Peyer's patch (tissue), 4 donors: ENCODE measurements around the gene WAC. TPM values are rescaled to one million over a fixed set of nuclear protein-coding genes. Genes with fewer than 3 reads are reported as not detected.

ENCODE experiments used
- DNase-seq, 3 donors: peaks; one replicate each; pipeline ENCODE4 v3.0.0-alpha.2; 2017 to 2019
- H3K27ac ChIP-seq, 4 donors: fragments of 200-600 bp; sonication (generic); one replicate each; pipeline ENCODE4 v1.5.1; 2016 to 2019
- H3K27me3 ChIP-seq, 2 donors: fragments of 200-600 bp; sonication (generic); one replicate each; pipeline ENCODE4 v1.5.1; 2019
- H3K36me3 ChIP-seq, 3 donors: fragments of 200-600 bp; sonication (generic); one replicate each; pipeline ENCODE4 v1.5.1; 2016 to 2019
- H3K4me1 ChIP-seq, 4 donors: fragments of 200-600 bp; sonication (generic); one replicate each; pipeline ENCODE4 v1.5.1; 2016 to 2019
- H3K4me3 ChIP-seq, 4 donors: fragments of 200-600 bp; sonication (generic); 1 replicate in 3 of 4; 2 replicates in 1 of 4; pipeline ENCODE4 v1.5.1; 2016 to 2019; ENCODE audit warnings: mild to moderate bottlenecking in 1 of 4
- H3K9me3 ChIP-seq, 4 donors: fragments of 200-600 bp; sonication (generic); one replicate each; pipeline ENCODE4 v1.5.1; 2016 to 2019; ENCODE audit warnings: mild to moderate bottlenecking in 1 of 4
- CTCF ChIP-seq, 6 experiments: fragments of 450-650 bp in 4 of 6; fragments of 200-600 bp in 2 of 6; sonication (generic) in 1 of 6; IDR thresholded peaks; one replicate each; pipeline ENCODE4 v1.5.1; 2017 to 2019; ENCODE audit warnings: antibody characterized with exemption in 6 of 6, mild to moderate bottlenecking in 3 of 6, moderate library complexity in 1 of 6
- POLR2A ChIP-seq, 2 donors: fragments of 450-650 bp; IDR thresholded peaks; one replicate each; pipeline ENCODE4 v1.5.1; 2017; ENCODE audit warnings: antibody characterized with exemption in 2 of 2, mild to moderate bottlenecking in 2 of 2, moderate library complexity in 2 of 2
- total RNA-seq, 4 donors: library from RNA; depleted of rRNA; stranded (reverse); fragments of >200 nt; gene quantifications; one replicate each; pipeline ENCODE4 v1.1.0, GENCODE V29; 2016

The WAC gene
- total RNA-seq, 4 donors from 2014 or later, result 72.7 to 145 (median 96.4) TPM

- H3K27ac ChIP-seq, result no peak overlapping the region
- TF ChIP-seq CTCF (IDR thresholded peaks at IDR 0.05), result no peak
- TF ChIP-seq POLR2A (IDR thresholded peaks at IDR 0.05), result no peak
- no peak for DNase-seq
- peaks cover 0 to 38% (median 0%) of the 10 kb centered on the region in 3 donors for H3K36me3 ChIP-seq
- no peaks in the 10 kb centered on the region for H3K27me3 ChIP-seq
- H3K9me3 ChIP-seq, result no peaks in the 10 kb centered on the region
- H3K4me3 ChIP-seq, result no peak overlapping the region
- peaks cover 0 to 16% (median 0%) of the 10 kb centered on the region in 4 donors for H3K4me1 ChIP-seq
Observed at GRCh38 chr10:28545967-28546644, 13.2 kb downstream of the WAC start.

- Histone ChIP-seq H3K4me3 (no peak overlapping the region), H3K4me1 (peaks cover 0 to 16% (median 0%) of the 10 kb centered on the region in 4 donors), H3K36me3 (peaks cover 0 to 22% (median 0%) of the 10 kb centered on the region in 3 donors), H3K27ac (no peak overlapping the region), H3K27me3 (no peaks in the 10 kb centered on the region), H3K9me3 (no peaks in the 10 kb centered on the region)
- TF ChIP-seq POLR2A (IDR thresholded peaks at IDR 0.05) (no peak), CTCF (IDR thresholded peaks at IDR 0.05) (no peak)
- no peak for DNase-seq
Observed at GRCh38 chr10:28548781-28549498, 16.0 kb downstream of the WAC start.

GRCh38 chr10:28551086-28551485 is 18.2 kb downstream of the WAC start:
- H3K27ac ChIP-seq, result no peak overlapping the region
- no peaks in the 10 kb centered on the region for H3K9me3 ChIP-seq
- no peaks in the 10 kb centered on the region for H3K27me3 ChIP-seq
- H3K36me3 ChIP-seq, result peaks cover 0 to 20% (median 0%) of the 10 kb centered on the region in 3 donors
- H3K4me3 ChIP-seq, result no peak overlapping the region
- no peak for DNase-seq
- TF ChIP-seq POLR2A (IDR thresholded peaks at IDR 0.05), result no peak
- TF ChIP-seq CTCF (IDR thresholded peaks at IDR 0.05), result no peak
- peaks cover 0 to 9% (median 0%) of the 10 kb centered on the region in 4 donors for H3K4me1 ChIP-seq

GRCh38 chr10:28552775-28553174 is 19.9 kb downstream of the WAC start:
- no peak for DNase-seq
- Histone ChIP-seq H3K9me3 (no peaks in the 10 kb centered on the region), H3K4me1 (peaks cover 0 to 16% (median 0%) of the 10 kb centered on the region in 4 donors), H3K27ac (no peak overlapping the region), H3K27me3 (no peaks in the 10 kb centered on the region), H3K36me3 (peaks cover 0 to 17% (median 0%) of the 10 kb centered on the region in 3 donors), H3K4me3 (no peak overlapping the region)
- TF ChIP-seq CTCF (IDR thresholded peaks at IDR 0.05), result no peak

GRCh38 chr10:28554009-28554408 is 21.1 kb downstream of the WAC start:
- no peak for TF ChIP-seq POLR2A (IDR thresholded peaks at IDR 0.05)
- TF ChIP-seq CTCF (IDR thresholded peaks at IDR 0.05), result no peak
- no peaks in the 10 kb centered on the region for H3K27me3 ChIP-seq
- no peak overlapping the region for H3K27ac ChIP-seq
- no peak for DNase-seq
- no peak overlapping the region for H3K4me3 ChIP-seq
- peaks cover 0 to 12% (median 0%) of the 10 kb centered on the region in 3 donors for H3K36me3 ChIP-seq
- no peaks in the 10 kb centered on the region for H3K9me3 ChIP-seq
- H3K4me1 ChIP-seq, result peaks cover 0 to 24% (median 0%) of the 10 kb centered on the region in 4 donors
